Hippocampal formation (tissue), 2 donors: Measurements from ENCODE around the gene HLA-DMB.

Experiments used
- DNase-seq, 2 donors: peaks; one replicate each; lab custom pipeline; 2025; lab: John Stamatoyannopoulos, UW

Gene HLA-DMB

DNA sequence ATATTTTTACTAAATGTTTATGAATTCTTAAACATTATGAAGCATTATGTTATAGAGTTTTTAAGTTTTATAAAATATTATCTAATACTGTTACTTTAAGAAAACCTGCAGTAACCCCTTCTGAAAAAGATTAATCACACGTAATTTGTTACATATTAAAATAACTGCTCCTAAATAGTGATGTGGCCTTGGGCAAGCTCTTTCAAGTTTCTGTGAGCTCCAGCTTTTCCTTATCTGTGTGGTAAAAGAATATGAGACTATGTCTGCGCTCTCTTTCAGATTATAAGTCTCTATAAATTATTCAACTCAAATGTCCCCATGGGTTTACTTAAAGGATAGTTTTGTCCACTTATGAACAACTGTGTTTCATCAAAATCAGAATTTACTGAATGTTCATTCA lies 31.9 kb downstream of the HLA-DMB start:
- no peak for DNase-seq

- no peak for DNase-seq
These were observed 34.3 kb downstream of the HLA-DMB start for GRCh38 chr6:32906539-32906938.

GRCh38 chr6:32905078-32905477 lies 35.8 kb downstream of the HLA-DMB start:
- no peak for DNase-seq

DNA sequence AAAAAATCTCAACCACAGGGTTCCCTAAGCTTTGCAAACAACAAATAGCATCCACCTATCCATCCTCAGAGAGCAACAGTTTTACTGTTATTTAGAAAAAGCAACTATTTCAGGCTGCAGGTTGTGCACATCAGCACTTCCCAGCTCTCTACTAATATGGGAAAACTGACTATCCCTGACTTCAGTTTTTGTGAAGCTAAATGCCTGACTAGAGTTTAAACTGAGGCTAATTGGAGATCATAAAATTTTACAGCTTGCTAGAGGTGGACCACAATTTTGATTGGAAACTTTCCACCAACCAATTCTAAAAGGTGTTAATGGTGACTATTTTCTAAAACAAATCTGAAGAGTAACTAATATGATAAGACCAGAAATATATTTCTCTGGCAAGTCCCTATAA lies 36.9 kb downstream of the HLA-DMB start:
- DNase-seq = no peak

GRCh38 chr6:32895006-32895345 lies 45.9 kb downstream of the HLA-DMB start:
- DNase-seq = no peak

GRCh38 chr6:32894085-32895005 lies 46.5 kb downstream of the HLA-DMB start:
- DNase-seq = peak; percentile 87 to 90

DNA sequence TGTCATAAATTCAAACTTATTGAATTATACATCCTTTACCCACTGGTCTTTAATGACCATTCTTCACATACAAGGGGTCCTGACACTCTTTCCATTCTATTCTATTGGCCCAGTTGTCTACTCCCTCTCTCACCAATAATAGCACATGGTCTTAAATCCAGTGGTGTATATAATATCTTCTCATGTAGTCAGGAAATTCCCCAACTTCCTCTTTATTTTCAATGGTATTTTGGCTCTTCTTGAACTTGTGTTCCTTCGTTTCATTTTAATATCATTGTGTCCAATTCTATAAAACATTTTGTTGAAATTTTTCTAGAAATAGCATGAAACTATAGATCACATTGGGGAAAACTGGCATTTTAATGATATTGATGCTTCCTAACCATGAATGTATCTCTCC lies 50.0 kb downstream of the HLA-DMB start:
- no peak for DNase-seq

DNA sequence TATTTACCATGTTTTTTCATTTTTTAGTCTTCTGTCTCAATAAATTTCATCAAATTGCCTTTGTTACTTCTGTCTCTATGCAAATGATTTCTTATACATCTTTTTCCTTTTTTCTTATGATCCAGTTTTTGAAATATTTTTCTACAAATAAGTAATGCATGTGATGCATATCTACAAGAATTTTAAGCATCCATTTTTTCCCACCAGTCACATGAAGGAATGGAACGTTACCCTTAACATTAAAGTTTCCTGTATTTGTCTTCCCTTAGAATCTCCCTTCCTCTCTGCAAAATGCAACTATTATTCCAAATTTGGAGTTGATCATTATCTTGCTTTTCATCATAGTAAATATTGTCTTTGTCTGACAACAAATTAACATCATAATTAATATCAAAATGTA lies 51.3 kb downstream of the HLA-DMB start:
- DNase-seq = no peak

GRCh38 chr6:32888576-32888975 lies 52.3 kb downstream of the HLA-DMB start:
- DNase-seq = no peak

DNA sequence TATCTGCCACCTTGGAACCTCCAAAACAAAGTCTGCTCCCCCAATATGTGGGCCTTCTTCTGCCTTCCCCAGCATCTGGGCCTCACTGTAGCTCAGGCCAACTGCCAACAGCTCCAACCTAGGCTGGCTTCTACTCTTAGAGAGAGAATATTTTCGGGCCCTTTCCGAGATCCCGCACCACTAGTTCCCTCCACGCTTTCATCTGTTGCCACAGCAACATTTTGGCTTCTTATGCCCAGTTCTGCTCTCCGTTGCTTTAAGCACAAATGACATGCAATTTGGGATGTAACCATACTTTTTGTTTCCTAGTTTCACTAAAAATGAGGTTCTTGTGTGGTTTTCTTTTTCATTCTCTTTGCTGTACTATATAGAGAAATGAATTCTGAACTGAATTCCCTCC lies 53.2 kb downstream of the HLA-DMB start:
- DNase-seq = peak in 1 of 2 donors; percentile 19

GRCh38 chr6:32886681-32887383 lies 54.0 kb downstream of the HLA-DMB start:
- DNase-seq = no peak

DNA sequence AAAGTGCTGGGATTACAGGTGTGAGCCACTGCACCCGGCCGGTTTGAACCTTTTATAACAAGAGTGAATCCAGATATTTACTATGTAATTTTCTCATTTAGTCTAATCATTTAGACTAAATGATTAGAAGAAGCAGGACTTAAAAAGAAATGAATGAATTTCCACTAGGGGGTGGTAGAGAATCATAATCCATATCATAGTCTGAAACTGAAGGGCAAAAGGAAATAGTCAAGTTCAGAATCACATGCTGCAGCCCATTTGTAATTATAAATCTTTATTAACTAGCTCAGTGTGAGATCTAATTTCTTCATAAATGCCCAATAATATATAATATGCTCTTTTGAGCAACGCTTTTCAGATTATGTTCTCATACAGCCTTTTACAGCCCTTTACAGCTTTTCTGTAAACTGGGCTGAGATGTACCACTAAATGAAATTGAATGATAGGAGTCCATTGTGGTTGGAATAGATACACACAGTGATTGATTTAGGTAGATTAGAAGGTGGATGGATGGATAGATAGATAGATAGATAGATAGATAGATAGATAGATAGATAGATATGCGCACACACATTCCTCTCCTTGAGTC lies 55.0 kb downstream of the HLA-DMB start:
- peak in 1 of 2 donors; percentile 87 for DNase-seq
